Body of pancreas (tissue), 4 donors: Measurements from ENCODE around the gene ODAPH. TPM values are rescaled to one million over a fixed set of nuclear protein-coding genes. Genes with fewer than 3 reads are reported as not detected.

Source experiments
- ATAC-seq: fragments of 150-250 bp; one replicate; pipeline ENCODE4 v1.9.1; 2016
- DNase-seq, 4 donors: peaks; one replicate each; pipeline ENCODE4 v3.0.0-alpha.2; 2019
- H3K27ac ChIP-seq, 4 donors: fragments of 200-600 bp; sonication (generic); 1 replicate in 3 of 4; 2 replicates in 1 of 4; pipeline versions ENCODE4 v1.5.1 to v1.6.1; 2016 to 2019; ENCODE audit warnings: mild to moderate bottlenecking in 1 of 4, mixed read lengths in 1 of 4, moderate library complexity in 1 of 4
- H3K27me3 ChIP-seq, 2 donors: fragments of 200-600 bp; sonication (generic); one replicate each; pipeline ENCODE4 v1.6.0; 2016; ENCODE audit warnings: mild to moderate bottlenecking in 1 of 2
- H3K36me3 ChIP-seq, 2 donors: fragments of 200-600 bp; sonication (generic); replicated peaks in 1 of 2; 2 replicates each; pipeline ENCODE4 v1.5.1; 2016; ENCODE audit warnings: low read depth in 2 of 2; ENCODE audit not compliant: insufficient read depth in 1 of 2
- H3K4me1 ChIP-seq: fragments of 200-600 bp; sonication (generic); one replicate; pipeline ENCODE4 v1.6.0; 2016
- H3K4me3 ChIP-seq, 2 donors: fragments of 200-600 bp; sonication (generic); 1 replicate in 1 of 2; 2 replicates in 1 of 2; pipeline ENCODE4 v1.5.1; 2016 to 2019
- H3K9me3 ChIP-seq, 3 donors: fragments of 200-600 bp; sonication (generic); 1 replicate in 2 of 3; 2 replicates in 1 of 3; pipeline ENCODE4 v1.5.1; 2016
- POLR2A ChIP-seq, 3 donors: fragments of 450-650 bp; IDR thresholded peaks; one replicate each; pipeline ENCODE4 v1.6.1; 2016; ENCODE audit warnings: antibody characterized with exemption in 3 of 3, mild to moderate bottlenecking in 2 of 3
- WGBS, 2 donors: methylation state at CpG; one replicate each; pipeline ENCODE4 v1.1.5; 2017; 5-methylcytosine and 5-hydroxymethylcytosine counted together
- intact Hi-C: fragments of 100-400 bp; cut with DNase I; formaldehyde crosslinking; loops from one replicate; pipeline ENCODE4 v1.15.1; 2023
- total RNA-seq, 2 donors: library from RNA; depleted of rRNA; stranded (reverse); fragments of >200 nt; gene quantifications; one replicate each; pipeline ENCODE4 v1.1.0, GENCODE V29; 2016
- TF ChIP-seq, protein P1 (sequence below), 7 experiments: fragments of 450-650 bp in 4 of 7; fragments of 200-600 bp in 3 of 7; sonication (generic) in 3 of 7; IDR thresholded peaks; one replicate each; pipeline ENCODE4 v1.5.1; 2016 to 2019; ENCODE audit warnings: antibody characterized with exemption in 7 of 7

Gene ODAPH
- total RNA-seq, 2 donors from 2014 or later = not detected

DNA sequence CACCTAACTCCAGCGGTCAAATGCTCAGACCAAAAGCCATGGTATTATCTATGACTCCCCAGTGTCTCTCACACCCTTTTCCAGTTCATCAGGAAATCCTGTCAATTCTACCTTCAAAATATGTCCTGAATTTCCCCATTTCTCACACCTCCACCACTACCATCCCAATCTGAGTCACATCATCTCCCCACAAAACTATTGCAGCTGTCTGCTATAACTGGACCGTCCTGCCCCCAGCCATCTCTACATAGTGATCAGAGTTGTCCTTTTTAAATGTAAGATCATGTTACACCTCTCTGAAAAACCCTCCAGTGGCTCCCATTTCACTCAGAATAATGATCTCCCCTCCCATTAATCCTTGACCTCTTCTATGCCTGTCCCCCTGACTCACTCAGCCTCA lies 6.8 kb upstream of the ODAPH start:
- Histone ChIP-seq H3K4me1 (peaks cover 4% of the 10 kb centered on the region), H3K27me3 (no peaks in the 10 kb centered on the region), H3K9me3 (no peaks in the 10 kb centered on the region), H3K27ac (no peak overlapping the region), H3K4me3 (no peak overlapping the region), H3K36me3 (no peaks in the 10 kb centered on the region)
- DNase-seq (no peak), ATAC-seq (no peak)
- 89 to 91% methylated on average over 2 of the region's 2 CpGs for WGBS, 2 donors
- intact Hi-C loops = no loop called here
- no peak for TF ChIP-seq POLR2A (IDR thresholded peaks at IDR 0.05)
- TF ChIP-seq, protein P1, sequence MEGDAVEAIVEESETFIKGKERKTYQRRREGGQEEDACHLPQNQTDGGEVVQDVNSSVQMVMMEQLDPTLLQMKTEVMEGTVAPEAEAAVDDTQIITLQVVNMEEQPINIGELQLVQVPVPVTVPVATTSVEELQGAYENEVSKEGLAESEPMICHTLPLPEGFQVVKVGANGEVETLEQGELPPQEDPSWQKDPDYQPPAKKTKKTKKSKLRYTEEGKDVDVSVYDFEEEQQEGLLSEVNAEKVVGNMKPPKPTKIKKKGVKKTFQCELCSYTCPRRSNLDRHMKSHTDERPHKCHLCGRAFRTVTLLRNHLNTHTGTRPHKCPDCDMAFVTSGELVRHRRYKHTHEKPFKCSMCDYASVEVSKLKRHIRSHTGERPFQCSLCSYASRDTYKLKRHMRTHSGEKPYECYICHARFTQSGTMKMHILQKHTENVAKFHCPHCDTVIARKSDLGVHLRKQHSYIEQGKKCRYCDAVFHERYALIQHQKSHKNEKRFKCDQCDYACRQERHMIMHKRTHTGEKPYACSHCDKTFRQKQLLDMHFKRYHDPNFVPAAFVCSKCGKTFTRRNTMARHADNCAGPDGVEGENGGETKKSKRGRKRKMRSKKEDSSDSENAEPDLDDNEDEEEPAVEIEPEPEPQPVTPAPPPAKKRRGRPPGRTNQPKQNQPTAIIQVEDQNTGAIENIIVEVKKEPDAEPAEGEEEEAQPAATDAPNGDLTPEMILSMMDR (IDR thresholded peaks at IDR 0.05) = no peak

DNA sequence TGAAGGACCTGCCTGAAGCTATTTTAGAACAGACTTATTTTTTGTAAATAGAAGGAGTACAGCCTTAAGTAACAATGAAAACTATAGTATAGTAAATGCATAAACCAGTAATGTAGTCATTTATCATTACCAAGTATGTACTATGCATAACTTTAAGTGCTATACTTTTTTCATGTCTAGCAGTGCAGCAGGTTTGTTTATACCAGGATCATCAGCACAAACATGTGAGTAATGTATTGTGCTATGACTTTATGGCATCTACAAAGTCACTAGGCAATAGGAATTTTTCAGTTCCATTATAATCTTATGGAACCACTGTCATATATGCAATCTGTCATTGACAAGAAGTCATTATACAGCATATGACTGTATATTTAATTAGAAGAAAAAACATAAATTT lies 3.4 kb upstream of the ODAPH start:
- no peaks in the 10 kb centered on the region for H3K9me3 ChIP-seq
- H3K36me3 ChIP-seq = no peaks in the 10 kb centered on the region
- DNase-seq (no peak), ATAC-seq (no peak)
- H3K27ac ChIP-seq = no peak overlapping the region
- H3K4me3 ChIP-seq = no peak overlapping the region
- intact Hi-C loops = no loop called here
- no peaks in the 10 kb centered on the region for H3K27me3 ChIP-seq
- H3K4me1 ChIP-seq = peaks cover 4% of the 10 kb centered on the region
- TF ChIP-seq, protein P1 (IDR thresholded peaks at IDR 0.05) = no peak
- no peak for TF ChIP-seq POLR2A (IDR thresholded peaks at IDR 0.05)

DNA sequence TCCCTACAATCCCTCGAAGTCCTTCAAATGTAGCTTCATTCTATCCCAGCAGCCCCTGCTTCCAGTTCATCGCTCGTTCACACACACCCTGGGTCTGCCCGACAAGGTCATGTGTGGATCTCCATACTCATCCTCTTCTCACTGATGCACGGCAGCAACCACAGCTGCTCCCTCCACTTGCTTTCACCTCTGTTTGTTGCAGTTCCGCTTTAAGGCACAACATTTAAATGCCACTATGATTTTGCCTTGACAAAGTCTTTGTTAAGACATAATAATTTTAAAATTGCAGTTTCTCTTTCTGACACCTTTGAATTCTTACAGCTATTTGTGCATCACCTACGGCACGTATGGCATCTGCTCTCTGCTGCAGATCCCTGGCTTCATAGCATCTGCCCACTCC lies 1.8 kb downstream of the ODAPH start:
- no peak overlapping the region for H3K27ac ChIP-seq
- H3K4me3 ChIP-seq = no peak overlapping the region
- no peaks in the 10 kb centered on the region for H3K9me3 ChIP-seq
- intact Hi-C loops = no loop called here
- no peaks in the 10 kb centered on the region for H3K36me3 ChIP-seq
- WGBS, 2 donors = 73 to 79% methylated on average over 8 of the region's 8 CpGs
- H3K27me3 ChIP-seq = no peaks in the 10 kb centered on the region
- no peaks in the 10 kb centered on the region for H3K4me1 ChIP-seq
- ATAC-seq (no peak), DNase-seq (no peak)
- no peak for TF ChIP-seq POLR2A (IDR thresholded peaks at IDR 0.05)
- TF ChIP-seq, protein P1 (IDR thresholded peaks at IDR 0.05) = no peak

DNA sequence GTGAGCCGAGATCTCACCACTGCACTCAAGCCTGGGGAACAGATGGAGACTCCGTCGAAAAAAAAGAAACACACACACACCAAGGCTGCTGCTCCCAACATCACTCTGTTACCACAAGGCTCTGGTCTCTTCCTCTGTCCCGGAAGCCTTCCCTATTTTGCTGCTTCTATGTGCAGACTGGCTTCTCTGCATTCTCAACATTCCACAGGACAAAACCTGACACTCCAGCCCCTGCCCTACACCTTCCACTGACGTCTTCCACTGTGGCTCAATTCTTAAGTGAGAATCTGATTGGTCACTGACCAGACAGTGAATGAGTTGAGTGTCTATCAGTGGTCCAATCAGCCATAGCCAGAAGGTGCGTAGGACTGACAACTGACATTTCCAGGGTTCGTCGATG lies 5.9 kb downstream of the ODAPH start:
- Histone ChIP-seq H3K36me3 (no peaks in the 10 kb centered on the region), H3K27me3 (no peaks in the 10 kb centered on the region), H3K9me3 (no peaks in the 10 kb centered on the region), H3K4me3 (no peak overlapping the region), H3K4me1 (no peaks in the 10 kb centered on the region), H3K27ac (no peak overlapping the region)
- intact Hi-C loops = no loop called here
- TF ChIP-seq POLR2A (IDR thresholded peaks at IDR 0.05) = no peak
- TF ChIP-seq, protein P1 (IDR thresholded peaks at IDR 0.05) = no peak
- no peak for DNase-seq
- 61 to 67% methylated on average over 8 of the region's 8 CpGs for WGBS, 2 donors
- no peak for ATAC-seq

DNA sequence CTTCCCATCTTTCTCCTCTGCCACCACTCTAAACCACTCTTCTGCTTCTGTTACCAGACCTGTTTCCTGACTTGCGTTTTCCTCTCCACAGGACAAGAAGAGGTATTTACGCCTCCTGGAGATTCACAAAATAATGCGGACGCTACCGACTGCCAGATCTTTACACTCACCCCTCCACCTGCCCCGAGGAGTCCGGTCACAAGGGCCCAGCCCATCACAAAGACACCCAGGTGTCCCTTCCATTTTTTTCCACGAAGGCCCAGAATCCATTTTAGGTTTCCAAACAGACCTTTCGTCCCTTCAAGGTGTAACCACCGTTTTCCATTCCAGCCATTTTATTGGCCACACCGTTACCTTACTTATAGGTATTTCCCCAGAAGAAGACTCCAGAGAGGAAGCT lies 8.2 kb downstream of the ODAPH start:
- H3K9me3 ChIP-seq = no peaks in the 10 kb centered on the region
- TF ChIP-seq POLR2A (IDR thresholded peaks at IDR 0.05) = no peak
- TF ChIP-seq, protein P1 (IDR thresholded peaks at IDR 0.05) = no peak
- no peaks in the 10 kb centered on the region for H3K36me3 ChIP-seq
- H3K27me3 ChIP-seq = no peaks in the 10 kb centered on the region
- no peak overlapping the region for H3K27ac ChIP-seq
- no peak overlapping the region for H3K4me3 ChIP-seq
- 71 to 76% methylated on average over 11 of the region's 11 CpGs for WGBS, 2 donors
- H3K4me1 ChIP-seq = no peaks in the 10 kb centered on the region
- ATAC-seq (no peak), DNase-seq (no peak)
- intact Hi-C loops = no loop called here
